GM12875 (cell line): ENCODE data around the gene KIF6.

Experiments
- H3K4me3 ChIP-seq: one replicate; pipeline ENCODE4 v1.5.1; 2011; ENCODE audit warnings: low read depth, low read length, control low read depth
- CTCF ChIP-seq: IDR thresholded peaks from 2 replicates; pipeline ENCODE4 v1.5.1; 2011; ENCODE audit warnings: low read depth, mild to moderate bottlenecking, control low read depth, inconsistent platforms, low read length, moderate library complexity, borderline replicate concordance; ENCODE audit not compliant: insufficient read depth

KIF6 gene

GRCh38 chr6:39714802-39715201 is 10.4 kb downstream of the KIF6 start:
- no peak overlapping the region for H3K4me3 ChIP-seq
- TF ChIP-seq CTCF: no peak

GRCh38 chr6:39707962-39708683 is 17.1 kb downstream of the KIF6 start:
- no peak overlapping the region for H3K4me3 ChIP-seq
- TF ChIP-seq CTCF: no peak

- H3K4me3 ChIP-seq: no peak overlapping the region
- TF ChIP-seq CTCF: no peak
Observed at GRCh38 chr6:39706819-39707335, 18.3 kb downstream of the KIF6 start.

GRCh38 chr6:39702265-39702664 is 22.9 kb downstream of the KIF6 start:
- no peak overlapping the region for H3K4me3 ChIP-seq
- TF ChIP-seq CTCF: no peak

- no peak for TF ChIP-seq CTCF
- no peak overlapping the region for H3K4me3 ChIP-seq
Observed at GRCh38 chr6:39700362-39700761, 24.8 kb downstream of the KIF6 start.

GRCh38 chr6:39698789-39699188 is 26.4 kb downstream of the KIF6 start:
- no peak overlapping the region for H3K4me3 ChIP-seq
- TF ChIP-seq CTCF: no peak
